HEK293 (cell line): Measurements from ENCODE around the gene EFNA2.

Experiments
- AEBP2 ChIP-seq: fragments of 450-650 bp; formaldehyde crosslinking; IDR thresholded peaks from 2 replicates; pipeline ENCODE4 v1.5.1; 2016; ENCODE audit warnings: missing biosample characterization, missing genetic modification characterization, borderline replicate concordance
- CTCF ChIP-seq: fragments of 450-650 bp; formaldehyde crosslinking; IDR thresholded peaks from 2 replicates; pipeline ENCODE4 v1.5.1; 2016; ENCODE audit warnings: missing biosample characterization, missing genetic modification characterization
- PBX3 ChIP-seq: sonication (generic); formaldehyde crosslinking; IDR thresholded peaks from 2 replicates; pipeline ENCODE4 v1.8.1; 2022; ENCODE audit warnings: mild to moderate bottlenecking, moderate library complexity, missing genetic modification reagents
- PRDM1 ChIP-seq: fragments of 450-650 bp; formaldehyde crosslinking; IDR thresholded peaks from 2 replicates; pipeline ENCODE4; 2016; ENCODE audit warnings: missing biosample characterization, missing genetic modification characterization
- SCRT1 ChIP-seq: fragments of 450-650 bp; formaldehyde crosslinking; IDR thresholded peaks from 2 replicates; pipeline ENCODE4 v1.5.1; 2016; ENCODE audit warnings: missing biosample characterization, missing genetic modification characterization, borderline replicate concordance
- SP2 ChIP-seq: fragments of 450-650 bp; formaldehyde crosslinking; IDR thresholded peaks from 2 replicates; pipeline ENCODE4 v1.5.1; 2016; ENCODE audit warnings: missing biosample characterization, missing genetic modification characterization
- ZBTB49 ChIP-seq: fragments of 450-650 bp; formaldehyde crosslinking; IDR thresholded peaks from 2 replicates; pipeline ENCODE4 v1.5.1; 2016; ENCODE audit warnings: missing biosample characterization, missing genetic modification characterization, low read depth
- ZBTB6 ChIP-seq: fragments of 450-650 bp; formaldehyde crosslinking; IDR thresholded peaks from 2 replicates; pipeline ENCODE4 v1.5.1; 2017; ENCODE audit warnings: missing biosample characterization, missing genetic modification characterization
- ZNF112 ChIP-seq: fragments of 450-650 bp; formaldehyde crosslinking; IDR thresholded peaks from 2 replicates; pipeline ENCODE4 v1.5.0; 2017; ENCODE audit warnings: missing biosample characterization, missing genetic modification characterization
- ZNF148 ChIP-seq: fragments of 450-650 bp; formaldehyde crosslinking; IDR thresholded peaks from 2 replicates; pipeline ENCODE4 v1.5.0; 2017; ENCODE audit warnings: missing biosample characterization, missing genetic modification characterization, borderline replicate concordance
- ZNF223 ChIP-seq: fragments of 450-650 bp; formaldehyde crosslinking; IDR thresholded peaks from 2 replicates; pipeline ENCODE4 v1.5.1; 2016; ENCODE audit warnings: missing biosample characterization, missing genetic modification characterization
- ZNF26 ChIP-seq: fragments of 450-650 bp; formaldehyde crosslinking; IDR thresholded peaks from 2 replicates; pipeline ENCODE4 v1.5.1; 2016; ENCODE audit warnings: missing biosample characterization, missing genetic modification characterization
- ZNF280D ChIP-seq: fragments of 450-650 bp; formaldehyde crosslinking; IDR thresholded peaks from 2 replicates; pipeline ENCODE4 v1.5.1; 2016; ENCODE audit warnings: missing biosample characterization, missing genetic modification characterization
- ZNF302 ChIP-seq: fragments of 450-650 bp; formaldehyde crosslinking; IDR thresholded peaks from 2 replicates; pipeline ENCODE4 v1.5.1; 2016; ENCODE audit warnings: missing biosample characterization, missing genetic modification characterization, low read depth
- ZNF391 ChIP-seq: fragments of 450-650 bp; formaldehyde crosslinking; IDR thresholded peaks from 2 replicates; pipeline ENCODE4 v1.5.1; 2016; ENCODE audit warnings: low read depth, missing biosample characterization, missing genetic modification characterization, borderline replicate concordance
- ZNF398 ChIP-seq: fragments of 450-650 bp; formaldehyde crosslinking; IDR thresholded peaks from 2 replicates; pipeline ENCODE4 v1.5.1; 2017; ENCODE audit warnings: missing biosample characterization, missing genetic modification characterization
- ZNF488 ChIP-seq: fragments of 450-650 bp; formaldehyde crosslinking; IDR thresholded peaks from 2 replicates; pipeline ENCODE4 v1.5.1; 2016; ENCODE audit warnings: missing biosample characterization, missing genetic modification characterization
- ZNF580 ChIP-seq: fragments of 450-650 bp; formaldehyde crosslinking; IDR thresholded peaks from 2 replicates; pipeline ENCODE4 v1.5.1; 2016; ENCODE audit warnings: missing biosample characterization, missing genetic modification characterization
- ZNF670 ChIP-seq: fragments of 450-650 bp; formaldehyde crosslinking; IDR thresholded peaks from 2 replicates; pipeline ENCODE4 v1.5.1; 2016; ENCODE audit warnings: missing biosample characterization, missing genetic modification characterization, low read depth

Gene EFNA2

GRCh38 chr19:1262623-1263123 lies 23.0 kb upstream of the EFNA2 start (continued):
- TF ChIP-seq ZNF280D (tag by site-specific recombination) (no peak), ZBTB49 (no peak), ZNF391 (tag by site-specific recombination) (no peak), ZNF580 (tag by site-specific recombination) (no peak), ZNF148 (no peak), CTCF (tag by site-specific recombination) (no peak), SCRT1 (tag by site-specific recombination) (no peak), ZNF223 (no peak), ZNF112 (tag by site-specific recombination) (no peak), PBX3 (CRISPR knock-in tag) (no peak), SP2 (tag by site-specific recombination) (0 out of 2 replicates have a peak, but pooled peaks have one; percentile 9), ZBTB6 (no peak), ZNF302 (tag by site-specific recombination) (no peak), ZNF26 (tag by site-specific recombination) (no peak), ZNF488 (tag by site-specific recombination) (no peak), PRDM1 (tag by site-specific recombination) (peak; percentile 55; the same call in 1 of the 2 replicates), AEBP2 (tag by site-specific recombination) (no peak), ZNF398 (tag by site-specific recombination) (peak; percentile 70), ZNF670 (tag by site-specific recombination) (no peak)
